Measurements from ENCODE around the gene UCN2. TPM values are rescaled to one million over a fixed set of nuclear protein-coding genes. Genes with fewer than 3 reads are reported as not detected.

UCN2 gene
- total RNA-seq, 1 experiment from 2014 or later: 0.49 TPM

DNA sequence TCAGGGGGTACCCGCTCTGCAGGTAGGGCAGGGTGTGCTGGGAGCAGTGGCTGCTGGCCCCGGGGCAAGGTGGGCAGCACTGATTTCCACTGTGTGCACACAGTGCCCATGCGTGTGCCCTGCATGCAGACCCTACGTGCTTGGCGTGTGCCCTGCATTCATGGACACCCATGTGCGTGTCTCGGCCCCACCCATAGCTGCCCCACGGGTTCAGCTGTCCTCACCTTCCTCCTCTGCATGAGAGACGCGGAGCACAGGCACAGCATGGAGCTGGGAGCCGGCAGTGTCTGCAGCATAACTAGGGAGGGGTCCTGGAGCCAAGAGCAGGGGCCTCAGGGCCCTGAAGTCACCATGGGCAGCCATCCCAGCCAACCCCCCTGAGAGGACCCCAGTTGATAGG, 1.6 kb upstream of the UCN2 start:
- TF ChIP-seq, protein P1, sequence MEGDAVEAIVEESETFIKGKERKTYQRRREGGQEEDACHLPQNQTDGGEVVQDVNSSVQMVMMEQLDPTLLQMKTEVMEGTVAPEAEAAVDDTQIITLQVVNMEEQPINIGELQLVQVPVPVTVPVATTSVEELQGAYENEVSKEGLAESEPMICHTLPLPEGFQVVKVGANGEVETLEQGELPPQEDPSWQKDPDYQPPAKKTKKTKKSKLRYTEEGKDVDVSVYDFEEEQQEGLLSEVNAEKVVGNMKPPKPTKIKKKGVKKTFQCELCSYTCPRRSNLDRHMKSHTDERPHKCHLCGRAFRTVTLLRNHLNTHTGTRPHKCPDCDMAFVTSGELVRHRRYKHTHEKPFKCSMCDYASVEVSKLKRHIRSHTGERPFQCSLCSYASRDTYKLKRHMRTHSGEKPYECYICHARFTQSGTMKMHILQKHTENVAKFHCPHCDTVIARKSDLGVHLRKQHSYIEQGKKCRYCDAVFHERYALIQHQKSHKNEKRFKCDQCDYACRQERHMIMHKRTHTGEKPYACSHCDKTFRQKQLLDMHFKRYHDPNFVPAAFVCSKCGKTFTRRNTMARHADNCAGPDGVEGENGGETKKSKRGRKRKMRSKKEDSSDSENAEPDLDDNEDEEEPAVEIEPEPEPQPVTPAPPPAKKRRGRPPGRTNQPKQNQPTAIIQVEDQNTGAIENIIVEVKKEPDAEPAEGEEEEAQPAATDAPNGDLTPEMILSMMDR (conservative IDR thresholded peaks at IDR 0.05; ENCODE audit: low read depth, low read length): no peak
- TF ChIP-seq EZH2 (IDR thresholded peaks at IDR 0.05; ENCODE audit: borderline replicate concordance, low read depth, low read length, poor library complexity, severe bottlenecking): no peak
- BruUV-seq (replicated peaks): no TSS peak
- H3K4me3 ChIP-seq (ENCODE audit: low read depth, low read length, poor library complexity, severe bottlenecking): no peak overlapping the region
- H3K4me1 ChIP-seq (ENCODE audit: insufficient read depth, low read length, poor library complexity, severe bottlenecking): peaks cover 9% of the 10 kb centered on the region
- H3K27me3 ChIP-seq (replicated peaks; ENCODE audit: insufficient read depth, low read depth, low read length, poor library complexity): no peaks in the 10 kb centered on the region
- intact Hi-C loops (cut with micrococcal nuclease; ENCODE audit: unreplicated experiment): no loop called here
- H3K27ac ChIP-seq (ENCODE audit: low read depth, low read length, poor library complexity, severe bottlenecking): no peak overlapping the region
- POLR2A ChIA-PET (ENCODE audit: low non-redundant PET): no interaction called here
- DNase-seq (ENCODE audit: low spot score): no peak
- CTCF ChIA-PET: no interaction called here
- H3K9me3 ChIP-seq (ENCODE audit: low read depth, low read length, poor library complexity, severe bottlenecking): no peaks in the 10 kb centered on the region
- no peaks in the 10 kb centered on the region for H3K36me3 ChIP-seq (ENCODE audit: insufficient read depth, low read length, poor library complexity, severe bottlenecking)

DNA sequence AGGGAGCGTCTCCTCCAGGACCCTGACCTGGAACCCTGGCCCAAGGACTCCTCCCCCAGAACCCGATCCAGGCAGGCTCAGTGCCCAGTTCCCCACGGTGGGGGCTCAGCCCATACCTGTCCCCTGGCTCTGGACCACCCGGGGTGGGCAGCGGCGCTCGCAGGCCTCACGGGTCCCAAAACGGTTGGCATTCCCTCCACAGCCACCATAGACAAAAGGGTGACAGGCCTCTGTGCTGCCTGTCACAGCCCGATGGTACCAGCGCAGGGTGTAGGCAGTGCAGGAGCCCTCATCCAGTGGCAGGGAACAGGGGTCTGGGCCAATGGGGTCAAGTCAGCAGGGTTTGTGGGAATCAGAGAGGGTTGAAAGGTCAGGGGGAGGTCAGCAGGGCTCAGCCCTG, 1.1 kb upstream of the UCN2 start:
- ChIA-PET CTCF (no interaction called here), POLR2A (ENCODE audit: low non-redundant PET) (no interaction called here)
- intact Hi-C loops (cut with micrococcal nuclease; ENCODE audit: unreplicated experiment): no loop called here
- no peak for DNase-seq (ENCODE audit: low spot score)
- no peak overlapping the region for H3K4me3 ChIP-seq (ENCODE audit: low read depth, low read length, poor library complexity, severe bottlenecking)
- H3K4me1 ChIP-seq (ENCODE audit: insufficient read depth, low read length, poor library complexity, severe bottlenecking): peaks cover 9% of the 10 kb centered on the region
- no peaks in the 10 kb centered on the region for H3K27me3 ChIP-seq (replicated peaks; ENCODE audit: insufficient read depth, low read depth, low read length, poor library complexity)
- no peak overlapping the region for H3K27ac ChIP-seq (ENCODE audit: low read depth, low read length, poor library complexity, severe bottlenecking)
- no TSS peak for BruUV-seq (replicated peaks)
- no peaks in the 10 kb centered on the region for H3K36me3 ChIP-seq (ENCODE audit: insufficient read depth, low read length, poor library complexity, severe bottlenecking)
- H3K9me3 ChIP-seq (ENCODE audit: low read depth, low read length, poor library complexity, severe bottlenecking): no peaks in the 10 kb centered on the region
- TF ChIP-seq, protein P1 (conservative IDR thresholded peaks at IDR 0.05; ENCODE audit: low read depth, low read length): no peak
- no peak for TF ChIP-seq EZH2 (IDR thresholded peaks at IDR 0.05; ENCODE audit: borderline replicate concordance, low read depth, low read length, poor library complexity, severe bottlenecking)

DNA sequence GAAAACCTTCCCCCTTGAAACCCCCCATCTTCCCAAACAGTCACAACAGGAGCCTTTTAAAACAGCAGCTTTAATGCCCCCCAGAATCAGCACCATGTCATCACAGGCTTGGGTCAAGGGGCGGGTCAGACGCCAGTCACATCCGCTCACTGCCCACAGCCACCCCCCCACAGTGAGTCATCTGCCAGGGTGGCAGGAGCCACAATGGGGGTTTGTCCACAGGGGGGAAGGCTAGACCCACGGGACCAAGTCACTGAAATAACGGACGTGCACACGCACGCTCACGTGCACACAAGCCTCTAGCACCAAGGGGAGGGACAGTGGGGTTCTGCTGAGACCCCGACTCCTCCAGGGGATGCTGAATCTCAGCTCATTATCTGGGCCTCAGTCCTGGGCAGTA, 441 bp upstream of the UCN2 start:
- Histone ChIP-seq H3K27ac (ENCODE audit: low read depth, low read length, poor library complexity, severe bottlenecking) (no peak overlapping the region), H3K4me1 (ENCODE audit: insufficient read depth, low read length, poor library complexity, severe bottlenecking) (peaks cover 9% of the 10 kb centered on the region), H3K4me3 (ENCODE audit: low read depth, low read length, poor library complexity, severe bottlenecking) (no peak overlapping the region), H3K36me3 (ENCODE audit: insufficient read depth, low read length, poor library complexity, severe bottlenecking) (no peaks in the 10 kb centered on the region), H3K27me3 (replicated peaks; ENCODE audit: insufficient read depth, low read depth, low read length, poor library complexity) (no peaks in the 10 kb centered on the region), H3K9me3 (ENCODE audit: low read depth, low read length, poor library complexity, severe bottlenecking) (no peaks in the 10 kb centered on the region)
- TF ChIP-seq, protein P1 (conservative IDR thresholded peaks at IDR 0.05; ENCODE audit: low read depth, low read length): no peak
- no peak for TF ChIP-seq EZH2 (IDR thresholded peaks at IDR 0.05; ENCODE audit: borderline replicate concordance, low read depth, low read length, poor library complexity, severe bottlenecking)
- intact Hi-C loops (cut with micrococcal nuclease; ENCODE audit: unreplicated experiment): no loop called here
- ChIA-PET POLR2A (ENCODE audit: low non-redundant PET) (no interaction called here), CTCF (no interaction called here)
- no TSS peak for BruUV-seq (replicated peaks)
- DNase-seq (ENCODE audit: low spot score): no peak
